GM18526 (cell line): Measurements from ENCODE around the gene METTL4.

ENCODE experiments used
- POLR2A ChIP-seq: IDR thresholded peaks from 3 replicates; pipeline ENCODE4 v1.6.1; 2011; ENCODE audit not compliant: insufficient read length; ENCODE audit errors: extremely low read depth

METTL4 gene

GRCh38 chr18:2510416-2510815, 60.9 kb downstream of the METTL4 start:
- no peak for TF ChIP-seq POLR2A

GRCh38 chr18:2508678-2509077, 62.6 kb downstream of the METTL4 start:
- no peak for TF ChIP-seq POLR2A

GRCh38 chr18:2508155-2508554, 63.1 kb downstream of the METTL4 start:
- no peak for TF ChIP-seq POLR2A

GRCh38 chr18:2504642-2505041, 66.7 kb downstream of the METTL4 start:
- TF ChIP-seq POLR2A: no peak

- no peak for TF ChIP-seq POLR2A
These were observed 68.4 kb downstream of the METTL4 start for GRCh38 chr18:2502880-2503279.

- TF ChIP-seq POLR2A: no peak
These were observed 68.9 kb downstream of the METTL4 start for GRCh38 chr18:2502394-2502793.

- TF ChIP-seq POLR2A: no peak
These were observed 73.5 kb downstream of the METTL4 start for GRCh38 chr18:2497797-2498196.

- no peak for TF ChIP-seq POLR2A
These were observed 75.9 kb downstream of the METTL4 start for GRCh38 chr18:2495381-2495780.

- TF ChIP-seq POLR2A: no peak
These were observed 76.4 kb downstream of the METTL4 start for GRCh38 chr18:2494921-2495320.
